HG03139 (cell line): ENCODE data around the gene ASTE1.
"Not testable (repeated sequence)": the region's sequence is repeated elsewhere in the genome, so short reads cannot be mapped to it uniquely, and the experiment has no call there.

Experiments
- ATAC-seq: cut with Tn5 transposase; IDR thresholded peaks from one replicate; pipeline ENCODE4 v1.9.1; 2021; ENCODE audit not compliant: unreplicated experiment

ASTE1 gene

GRCh38 chr3:131026321-131027151, at the start of gene ASTE1, which contains the start of gene NEK11:
ASTE1 (minus strand) TSS chr3:131026825; CDS start chr3:131025306, 1,519 bp downstream.
NEK11 (plus strand) TSS chr3:131026877; CDS start chr3:131029709, 2,832 bp downstream.
- peak; percentile 99 for ATAC-seq

- no peak for ATAC-seq
These were observed 49.2 kb upstream of the ASTE1 start for GRCh38 chr3:131075632-131076328.

GRCh38 chr3:131072845-131073244, 46.2 kb upstream of the ASTE1 start:
- ATAC-seq, result no peak

- ATAC-seq, result no peak
These were observed 45.5 kb upstream of the ASTE1 start for GRCh38 chr3:131072099-131072559.

- ATAC-seq, result no peak
These were observed 41.4 kb upstream of the ASTE1 start for GRCh38 chr3:131067983-131068382.

- ATAC-seq, result no peak
These were observed 26.6 kb upstream of the ASTE1 start for GRCh38 chr3:131053043-131053859.

GRCh38 chr3:131050001-131050400, 23.4 kb upstream of the ASTE1 start:
- no peak for ATAC-seq

GRCh38 chr3:131048030-131048429, 21.4 kb upstream of the ASTE1 start:
- no peak for ATAC-seq

- no peak for ATAC-seq
These were observed 21.0 kb upstream of the ASTE1 start for GRCh38 chr3:131047582-131047981.

- not testable (repeated sequence) for ATAC-seq
These were observed 15.8 kb upstream of the ASTE1 start for GRCh38 chr3:131042271-131042985.

- ATAC-seq, result no peak
These were observed 11.7 kb upstream of the ASTE1 start for GRCh38 chr3:131038326-131038725.

- no peak for ATAC-seq
These were observed 10.4 kb upstream of the ASTE1 start for GRCh38 chr3:131036986-131037385.

- no peak for ATAC-seq
These were observed 9.7 kb upstream of the ASTE1 start for GRCh38 chr3:131036200-131036816.

- no peak for ATAC-seq
These were observed 7.0 kb upstream of the ASTE1 start for GRCh38 chr3:131033480-131034080.

GRCh38 chr3:131031660-131032059, 5.0 kb upstream of the ASTE1 start:
- ATAC-seq, result no peak

GRCh38 chr3:131028844-131029243, 2.2 kb upstream of the ASTE1 start:
- no peak for ATAC-seq

GRCh38 chr3:131025539-131025938, 1.1 kb downstream of the ASTE1 start:
- no peak for ATAC-seq

- ATAC-seq, result no peak
These were observed 6.4 kb downstream of the ASTE1 start for GRCh38 chr3:131020122-131020693.

- ATAC-seq, result no peak
These were observed 7.7 kb downstream of the ASTE1 start for GRCh38 chr3:131018970-131019369.
